Subcutaneous abdominal adipose tissue (tissue), 5 donors: ENCODE results near the gene ABCB11.

Source experiments
- H3K27ac ChIP-seq: one replicate; pipeline ENCODE4 v1.7.0; 2013; ENCODE audit warnings: low read depth, mild to moderate bottlenecking, inconsistent platforms, low read length, moderate library complexity
- H3K27me3 ChIP-seq, 5 donors: one replicate each; pipeline ENCODE4 v1.7.0; 2013; ENCODE audit warnings: low read length in 5 of 5, inconsistent platforms in 1 of 5; ENCODE audit not compliant: control insufficient read depth in 5 of 5, insufficient read depth in 4 of 5
- H3K36me3 ChIP-seq, 5 donors: one replicate each; pipeline ENCODE4 v1.7.0; 2013; ENCODE audit warnings: low read length in 5 of 5; ENCODE audit not compliant: control insufficient read depth in 5 of 5, insufficient read depth in 5 of 5
- H3K4me1 ChIP-seq, 5 donors: one replicate each; pipeline ENCODE4 v1.7.0; 2013; ENCODE audit warnings: low read length in 5 of 5, mild to moderate bottlenecking in 3 of 5, moderate library complexity in 1 of 5; ENCODE audit not compliant: control insufficient read depth in 5 of 5, insufficient read depth in 5 of 5
- H3K4me3 ChIP-seq, 5 donors: one replicate each; pipeline ENCODE4 v1.7.0; 2013; ENCODE audit warnings: low read length in 5 of 5, low read depth in 1 of 5
- H3K9ac ChIP-seq, 5 donors: one replicate each; pipeline ENCODE4 v1.7.0; 2013; ENCODE audit warnings: low read length in 5 of 5, mild to moderate bottlenecking in 4 of 5, moderate library complexity in 3 of 5
- H3K9me3 ChIP-seq, 5 donors: one replicate each; pipeline ENCODE4 v1.7.0; 2013; ENCODE audit warnings: low read length in 5 of 5; ENCODE audit not compliant: control insufficient read depth in 5 of 5
- donor health status: healthy.
- donor health status: healthy.
- donor health status: healthy.
- donor health status: healthy.
- donor health status: healthy.

The ABCB11 gene

GRCh38 chr2:168920504-168921157 is 110.5 kb downstream of the ABCB11 start:
- H3K9ac ChIP-seq = no peak overlapping the region
- H3K9me3 ChIP-seq = peaks cover 0 to 3% (median 2%) of the 10 kb centered on the region in 5 donors
- H3K27me3 ChIP-seq = no peaks in the 10 kb centered on the region
- no peaks in the 10 kb centered on the region for H3K36me3 ChIP-seq
- H3K4me3 ChIP-seq = no peak overlapping the region
- no peaks in the 10 kb centered on the region for H3K4me1 ChIP-seq
- no peak overlapping the region for H3K27ac ChIP-seq

GRCh38 chr2:168916331-168916675 is 114.8 kb downstream of the ABCB11 start:
- Histone ChIP-seq H3K27me3 (peaks cover 0 to 8% (median 3%) of the 10 kb centered on the region in 5 donors), H3K36me3 (no peaks in the 10 kb centered on the region), H3K4me3 (no peak overlapping the region), H3K9ac (no peak overlapping the region), H3K9me3 (peaks cover 0 to 5% (median 5%) of the 10 kb centered on the region in 5 donors), H3K4me1 (peaks cover 0 to 5% (median 5%) of the 10 kb centered on the region in 5 donors), H3K27ac (no peak overlapping the region)

- H3K36me3 ChIP-seq = no peaks in the 10 kb centered on the region
- peaks cover 0 to 8% (median 3%) of the 10 kb centered on the region in 5 donors for H3K27me3 ChIP-seq
- no peak overlapping the region for H3K27ac ChIP-seq
- peaks cover 0 to 5% (median 5%) of the 10 kb centered on the region in 5 donors for H3K4me1 ChIP-seq
- no peak overlapping the region for H3K9ac ChIP-seq
- peaks cover 0 to 5% (median 5%) of the 10 kb centered on the region in 5 donors for H3K9me3 ChIP-seq
- H3K4me3 ChIP-seq = no peak overlapping the region
Measured at GRCh38 chr2:168915441-168916330, 115.4 kb downstream of the ABCB11 start.

GRCh38 chr2:168913495-168913894 is 117.6 kb downstream of the ABCB11 start:
- Histone ChIP-seq H3K4me3 (no peak overlapping the region), H3K27me3 (peaks cover 0 to 8% (median 3%) of the 10 kb centered on the region in 5 donors), H3K9ac (no peak overlapping the region), H3K27ac (no peak overlapping the region), H3K9me3 (peaks cover 0 to 5% (median 5%) of the 10 kb centered on the region in 5 donors), H3K36me3 (no peaks in the 10 kb centered on the region), H3K4me1 (peaks cover 0 to 5% (median 5%) of the 10 kb centered on the region in 5 donors)

- Histone ChIP-seq H3K36me3 (no peaks in the 10 kb centered on the region), H3K27ac (no peak overlapping the region), H3K9ac (peak overlapping the region in 2 of 5 donors; percentile 7 to 19), H3K27me3 (peaks cover 0 to 8% (median 3%) of the 10 kb centered on the region in 5 donors), H3K4me1 (peaks cover 0 to 5% (median 5%) of the 10 kb centered on the region in 5 donors), H3K4me3 (peak overlapping the region in 3 of 5 donors; percentile 20 to 49 (median 30)), H3K9me3 (peaks cover 0 to 5% (median 5%) of the 10 kb centered on the region in 5 donors)
Measured at GRCh38 chr2:168912901-168913369, 118.2 kb downstream of the ABCB11 start.

GRCh38 chr2:168912466-168912865 is 118.7 kb downstream of the ABCB11 start:
- Histone ChIP-seq H3K4me3 (peak overlapping the region in 2 of 5 donors; percentile 20 to 30), H3K9ac (peak overlapping the region in 1 of 5 donors; percentile 19), H3K9me3 (peaks cover 0 to 5% (median 5%) of the 10 kb centered on the region in 5 donors), H3K4me1 (peaks cover 0 to 5% (median 5%) of the 10 kb centered on the region in 5 donors), H3K27me3 (peaks cover 0 to 8% (median 3%) of the 10 kb centered on the region in 5 donors), H3K27ac (no peak overlapping the region), H3K36me3 (no peaks in the 10 kb centered on the region)

- Histone ChIP-seq H3K27ac (no peak overlapping the region), H3K4me3 (no peak overlapping the region), H3K36me3 (no peaks in the 10 kb centered on the region), H3K27me3 (peaks cover 0 to 11% (median 5%) of the 10 kb centered on the region in 5 donors), H3K9me3 (no peaks in the 10 kb centered on the region), H3K9ac (no peak overlapping the region), H3K4me1 (peaks cover 0 to 5% (median 5%) of the 10 kb centered on the region in 5 donors)
Measured at GRCh38 chr2:168910330-168910729, 120.8 kb downstream of the ABCB11 start.

GRCh38 chr2:168907940-168908662 is 123.0 kb downstream of the ABCB11 start:
- H3K4me3 ChIP-seq = no peak overlapping the region
- H3K27ac ChIP-seq = no peak overlapping the region
- H3K27me3 ChIP-seq = peaks cover 0 to 10% (median 5%) of the 10 kb centered on the region in 5 donors
- H3K4me1 ChIP-seq = peaks cover 0 to 5% (median 5%) of the 10 kb centered on the region in 5 donors
- no peak overlapping the region for H3K9ac ChIP-seq
- no peaks in the 10 kb centered on the region for H3K36me3 ChIP-seq
- H3K9me3 ChIP-seq = no peaks in the 10 kb centered on the region

GRCh38 chr2:168904358-168904757 is 126.8 kb downstream of the ABCB11 start:
- Histone ChIP-seq H3K4me3 (no peak overlapping the region), H3K9me3 (no peaks in the 10 kb centered on the region), H3K27me3 (peaks cover 0 to 5% (median 2%) of the 10 kb centered on the region in 5 donors), H3K36me3 (no peaks in the 10 kb centered on the region), H3K27ac (no peak overlapping the region), H3K4me1 (no peaks in the 10 kb centered on the region), H3K9ac (no peak overlapping the region)
